Endothelial cell of umbilical vein (primary cell): Measurements from ENCODE around the gene FAM200A. TPM values are rescaled to one million over a fixed set of nuclear protein-coding genes. Genes with fewer than 3 reads are reported as not detected.

ENCODE experiments used
- BruUV-seq: library from RNA; stranded (reverse); fragments of 400-500 nt; replicated peaks from 2 replicates; lab custom pipeline; 2021; lab: Mats Ljungman, UMichigan
- CTCF ChIA-PET: fragments of 300-600, 350-600 bp; sonication (Branson Sonifier 250); formaldehyde crosslinking; loops from one replicate; lab custom pipeline; 2021; ENCODE audit warnings: antibody characterized with exemption, inconsistent platforms; lab: Charles Lee
- POLR2A ChIA-PET: fragments of 300-600, 350-600 bp; sonication (Branson Sonifier 250); formaldehyde crosslinking; loops from one replicate; lab custom pipeline; 2021; ENCODE audit warnings: antibody characterized with exemption, inconsistent platforms; lab: Charles Lee
- DNase-seq: peaks from one replicate; pipeline ENCODE4 v3.0.0-alpha.2; 2011; ENCODE audit warnings: low read depth, low spot score
- FAIRE-seq: peaks from 2 replicates; lab custom pipeline; 2011; peaks lifted over from hg19 to GRCh38; lab: Jason Lieb, UNC
- H2AFZ ChIP-seq: 2 replicates; pipeline ENCODE4 v1.6.0; 2012; ENCODE audit warnings: low read depth, low read length, control low read depth, inconsistent platforms
- H3K27ac ChIP-seq: 2 replicates; pipeline ENCODE4 v1.5.1; 2011; ENCODE audit warnings: low read depth, mild to moderate bottlenecking, control low read depth, low read length, moderate library complexity; ENCODE audit not compliant: insufficient read depth
- H3K27me3 ChIP-seq, 2 experiments: 2 replicates each; pipeline versions ENCODE4 v1.6.0 to v1.6.1; 2011; ENCODE audit warnings: low read length in 2 of 2, mixed read lengths in 1 of 2; ENCODE audit not compliant: control insufficient read depth in 2 of 2, insufficient read depth in 2 of 2
- H3K36me3 ChIP-seq, 2 experiments: 2 replicates in 1 of 2; 3 replicates in 1 of 2; pipeline ENCODE4 v1.5.1; 2011; ENCODE audit warnings: low read length in 2 of 2, mild to moderate bottlenecking in 1 of 2, moderate library complexity in 1 of 2; ENCODE audit not compliant: control insufficient read depth in 2 of 2, insufficient read depth in 2 of 2; ENCODE audit errors: extremely low read depth in 1 of 2
- H3K4me1 ChIP-seq: 3 replicates; pipeline ENCODE4 v1.5.1; 2011; ENCODE audit warnings: mild to moderate bottlenecking, low read length; ENCODE audit not compliant: control insufficient read depth, insufficient read depth; ENCODE audit errors: extremely low read depth
- H3K4me2 ChIP-seq: 2 replicates; pipeline ENCODE4 v1.6.1; 2011; ENCODE audit warnings: low read length, control low read depth, mixed read lengths; ENCODE audit not compliant: insufficient read depth
- H3K4me3 ChIP-seq, 3 experiments: fragments of 200-600 bp in 1 of 3; sonication (generic), shearing (Covaris generic) in 1 of 3; replicated peaks in 1 of 3; 2 replicates each; pipeline ENCODE4 v1.5.1; 2011 to 2016; ENCODE audit warnings: control low read depth in 3 of 3, low read length in 3 of 3, mild to moderate bottlenecking in 2 of 3, inconsistent platforms in 1 of 3, low read depth in 1 of 3, moderate library complexity in 1 of 3; ENCODE audit not compliant: insufficient read depth in 1 of 3
- H3K79me2 ChIP-seq: 2 replicates; pipeline ENCODE4 v1.6.0; 2012; ENCODE audit warnings: low read length, inconsistent platforms; ENCODE audit not compliant: control insufficient read depth, insufficient read depth
- H3K9ac ChIP-seq: replicated peaks from 2 replicates; pipeline ENCODE3; 2011; ENCODE audit warnings: low read length, control low read depth; ENCODE audit not compliant: insufficient read depth; ENCODE audit errors: extremely low read depth
- H3K9me1 ChIP-seq: replicated peaks from 3 replicates; pipeline ENCODE4 v1.6.0; 2011; ENCODE audit warnings: mild to moderate bottlenecking, low read length; ENCODE audit not compliant: control insufficient read depth, insufficient read depth; ENCODE audit errors: extremely low read depth
- H3K9me3 ChIP-seq: replicated peaks from 2 replicates; pipeline ENCODE4 v1.5.1; 2012; ENCODE audit warnings: low read length, inconsistent platforms; ENCODE audit not compliant: control insufficient read depth, insufficient read depth
- H4K20me1 ChIP-seq: replicated peaks from 2 replicates; pipeline ENCODE3; 2011; ENCODE audit warnings: mild to moderate bottlenecking, low read length; ENCODE audit not compliant: control insufficient read depth, insufficient read depth; ENCODE audit errors: extremely low read depth
- EZH2 ChIP-seq: IDR thresholded peaks from 2 replicates; pipeline ENCODE4 v1.6.1; 2012; ENCODE audit warnings: borderline replicate concordance, low read depth, mild to moderate bottlenecking, moderate library complexity, low read length, inconsistent platforms; ENCODE audit not compliant: severe bottlenecking
- FOS ChIP-seq: IDR thresholded peaks from 2 replicates; pipeline ENCODE4 v1.6.1; 2011; ENCODE audit warnings: mild to moderate bottlenecking, low read length, moderate library complexity, borderline replicate concordance; ENCODE audit not compliant: insufficient read depth
- GATA2 ChIP-seq: IDR thresholded peaks from 2 replicates; pipeline ENCODE4 v1.7.0; 2011; ENCODE audit warnings: low read depth, mild to moderate bottlenecking, moderate library complexity, mixed read lengths, low read length; ENCODE audit not compliant: insufficient read length, insufficient read depth
- JUN ChIP-seq: IDR thresholded peaks from 2 replicates; pipeline ENCODE4 v1.6.1; 2011; ENCODE audit warnings: borderline replicate concordance, low read depth; ENCODE audit not compliant: insufficient read length, insufficient read depth
- MAX ChIP-seq: IDR thresholded peaks from 2 replicates; pipeline ENCODE4 v1.6.1; 2011; ENCODE audit not compliant: insufficient read depth, insufficient read length
- MYC ChIP-seq: IDR thresholded peaks from one replicate; pipeline ENCODE4 v1.6.1; 2011; ENCODE audit warnings: mild to moderate bottlenecking, low read depth, low read length
- POLR2A ChIP-seq: IDR thresholded peaks from 2 replicates; pipeline ENCODE4 v1.6.1; 2012; ENCODE audit warnings: low read depth, mild to moderate bottlenecking, control low read depth, low read length
- POLR2AphosphoS5 ChIP-seq: IDR thresholded peaks from 2 replicates; pipeline ENCODE4 v1.6.1; 2012; ENCODE audit warnings: low read depth, mild to moderate bottlenecking, control low read depth, low read length, moderate library complexity; ENCODE audit not compliant: insufficient read depth
- dilution Hi-C: fragments of 300-500 bp; cut with MboI; formaldehyde crosslinking; loops from one replicate; pipeline ENCODE4 v1.15.0; 2019; ENCODE audit warnings: low sequenced_read_pairs; ENCODE audit not compliant: extremely low pct_ligation_motif_present
- intact Hi-C: fragments of 100-400 bp; cut with micrococcal nuclease; formaldehyde crosslinking; loops from one replicate; pipeline ENCODE4 v1.10.0; 2022
- polyA plus RNA-seq, 4 experiments: library from polyadenylated mRNA; depleted of rRNA in 3 of 4; stranded (reverse) in 3 of 4; unstranded in 1 of 4; fragments of >200 nt; gene quantifications; 2 replicates each; pipeline versions ENCODE4 v1.2.1 to v1.2.3, GENCODE V29; 2011 to 2012; ENCODE audit warnings: missing spikeins in 1 of 4
- total RNA-seq: library from RNA; stranded (reverse); gene quantifications from 2 replicates; pipeline ENCODE4 v1.2.3, GENCODE V29; 2021
- TF ChIP-seq, protein P1 (sequence below), 2 donors: IDR thresholded peaks; 1 replicate in 1 of 2; 2 replicates in 1 of 2; pipeline ENCODE4 v1.5.1; 2011; ENCODE audit warnings: low read length in 2 of 2, mild to moderate bottlenecking in 2 of 2, moderate library complexity in 2 of 2, control low read depth in 1 of 2, inconsistent platforms in 1 of 2, low read depth in 1 of 2; ENCODE audit not compliant: insufficient read depth in 1 of 2; ENCODE audit errors: extremely low read depth in 1 of 2

FAM200A gene
- total and polyA plus RNA-seq, 2 donors (not counting 3 experiments of a cell fraction or from before 2014, with no cell fraction given) = 2.1 to 3.6 TPM

GRCh38 chr7:99505324-99505662, 46.6 kb downstream of the FAM200A start:
- H3K9me1 ChIP-seq = no peaks in the 10 kb centered on the region
- intact Hi-C loops = loop anchor here (2.0 kb wide), 1 partner anchor 48 kb away; the partner anchor contains the start of gene FAM200A

More at GRCh38 chr7:99505324-99505662, 46.6 kb downstream of the FAM200A start:
- FAIRE-seq (no peak), DNase-seq (no peak)
- Histone ChIP-seq H4K20me1 (no peaks in the 10 kb centered on the region), H3K9me3 (no peaks in the 10 kb centered on the region), H3K4me3 (peak overlapping the region; percentile 59 to 76 (median 75)), H3K4me1 (peaks cover 20% of the 10 kb centered on the region), H3K4me2 (peak overlapping the region; percentile 100), H2AFZ (peak overlapping the region; percentile 80), H3K27me3 (no peaks in the 10 kb centered on the region), H3K36me3 (no peaks in the 10 kb centered on the region), H3K79me2 (peaks cover 25% of the 10 kb centered on the region), H3K9ac (peak overlapping the region; percentile 63), H3K27ac (peak overlapping the region; percentile 69)
- no TSS peak for BruUV-seq
- CTCF ChIA-PET = interaction anchor here (0.7 to 1.2 kb wide), 4 partner anchors 32 to 75 kb away, joined by 3 to 4 read pairs (median 3); partner anchors contain the start of gene ZNF655
- TF ChIP-seq EZH2 = no peak
- no peak for TF ChIP-seq FOS
- no peak for TF ChIP-seq MAX
- no peak for TF ChIP-seq GATA2
- TF ChIP-seq JUN = no peak
- TF ChIP-seq, protein P1, sequence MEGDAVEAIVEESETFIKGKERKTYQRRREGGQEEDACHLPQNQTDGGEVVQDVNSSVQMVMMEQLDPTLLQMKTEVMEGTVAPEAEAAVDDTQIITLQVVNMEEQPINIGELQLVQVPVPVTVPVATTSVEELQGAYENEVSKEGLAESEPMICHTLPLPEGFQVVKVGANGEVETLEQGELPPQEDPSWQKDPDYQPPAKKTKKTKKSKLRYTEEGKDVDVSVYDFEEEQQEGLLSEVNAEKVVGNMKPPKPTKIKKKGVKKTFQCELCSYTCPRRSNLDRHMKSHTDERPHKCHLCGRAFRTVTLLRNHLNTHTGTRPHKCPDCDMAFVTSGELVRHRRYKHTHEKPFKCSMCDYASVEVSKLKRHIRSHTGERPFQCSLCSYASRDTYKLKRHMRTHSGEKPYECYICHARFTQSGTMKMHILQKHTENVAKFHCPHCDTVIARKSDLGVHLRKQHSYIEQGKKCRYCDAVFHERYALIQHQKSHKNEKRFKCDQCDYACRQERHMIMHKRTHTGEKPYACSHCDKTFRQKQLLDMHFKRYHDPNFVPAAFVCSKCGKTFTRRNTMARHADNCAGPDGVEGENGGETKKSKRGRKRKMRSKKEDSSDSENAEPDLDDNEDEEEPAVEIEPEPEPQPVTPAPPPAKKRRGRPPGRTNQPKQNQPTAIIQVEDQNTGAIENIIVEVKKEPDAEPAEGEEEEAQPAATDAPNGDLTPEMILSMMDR (IDR thresholded peaks at IDR 0.05; ENCODE audit: extremely low read depth in 1 of 2, insufficient read depth in 1 of 2, low read depth in 1 of 2, low read length in 2 of 2) = no peak
- no peak for TF ChIP-seq POLR2AphosphoS5
- TF ChIP-seq MYC = no peak
- no peak for TF ChIP-seq POLR2A
- POLR2A ChIA-PET = interaction anchor here (1.3 kb wide), 1 partner anchor 46 kb away, joined by 4 read pairs; the partner anchor contains the start of gene FAM200A
- dilution Hi-C loops = no loop called here
